Stimulated activated naive CD4-positive, alpha-beta T cell (primary cell): Measurements from ENCODE around the gene LILRA6.
"Not testable (repeated sequence)": the region's sequence is repeated elsewhere in the genome, so short reads cannot be mapped to it uniquely, and the experiment has no call there.

Source experiments
- DNase-seq, 6 experiments: peaks; one replicate each; lab custom pipeline; 2025; lab: John Stamatoyannopoulos, UW

Gene LILRA6

GRCh38 chr19:54242646-54243045 lies at the start of gene LILRA6:
LILRA6 (minus strand) TSS chr19:54242790.
- DNase-seq = not testable (repeated sequence)

GRCh38 chr19:54289160-54289559 lies 46.6 kb upstream of the LILRA6 start:
- DNase-seq = not testable (repeated sequence)

- DNase-seq = no peak
Observed at GRCh38 chr19:54287456-54287855, 44.9 kb upstream of the LILRA6 start.

DNA sequence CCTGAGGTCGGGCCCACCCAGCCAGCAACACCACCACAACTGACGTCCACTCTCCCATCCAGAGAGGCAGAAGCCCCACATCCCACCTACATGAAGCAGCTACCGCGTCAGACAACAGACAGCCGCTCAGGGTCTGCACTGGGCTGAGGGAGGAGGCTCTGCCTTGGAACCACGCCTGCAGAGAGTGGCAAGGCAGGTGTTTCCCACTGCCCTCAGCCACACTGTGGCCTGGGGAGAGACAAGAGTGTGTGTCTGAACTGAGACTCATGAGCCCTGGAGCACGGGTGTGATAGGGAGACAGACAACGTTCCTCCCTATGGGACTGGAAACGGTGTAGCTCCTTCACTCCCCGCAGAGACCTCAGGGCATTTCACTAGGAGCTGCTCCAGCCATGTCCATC lies 43.7 kb upstream of the LILRA6 start:
- not testable (repeated sequence) for DNase-seq

- peak in 1 of 6 experiments; percentile 4 for DNase-seq
Observed at GRCh38 chr19:54285427-54286056, 43.0 kb upstream of the LILRA6 start.

- no peak for DNase-seq
Observed at GRCh38 chr19:54282686-54283470, 40.3 kb upstream of the LILRA6 start.

GRCh38 chr19:54281729-54282075 lies 39.1 kb upstream of the LILRA6 start:
- not testable (repeated sequence) for DNase-seq

- DNase-seq = no peak
Observed at GRCh38 chr19:54281007-54281728, 38.6 kb upstream of the LILRA6 start, which contains the start of gene LILRB2. LILRB2 (minus strand) TSS chr19:54281110; CDS start chr19:54280496, 614 bp downstream.

DNA sequence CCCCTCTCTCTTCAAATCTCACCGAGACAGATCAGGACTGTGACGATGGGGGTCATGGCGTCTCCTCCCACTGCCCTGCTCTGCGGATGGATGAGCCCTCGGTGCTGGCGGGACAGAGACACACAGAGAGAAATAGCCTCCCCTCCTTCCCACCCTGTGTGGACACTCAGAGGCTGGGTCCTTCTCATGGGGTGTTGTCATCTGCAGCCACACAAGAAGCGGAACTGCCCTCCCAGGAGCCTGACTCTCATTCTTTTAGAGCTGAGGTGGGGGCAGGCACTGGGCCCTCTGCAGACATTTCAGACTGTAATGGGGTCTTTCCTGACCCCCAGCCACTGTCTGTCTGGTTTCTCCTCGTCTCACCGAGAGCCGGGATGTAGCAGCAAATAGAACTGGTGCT lies 37.9 kb upstream of the LILRA6 start:
- not testable (repeated sequence) for DNase-seq

GRCh38 chr19:54280025-54280424 lies 37.4 kb upstream of the LILRA6 start:
- not testable (repeated sequence) for DNase-seq

DNA sequence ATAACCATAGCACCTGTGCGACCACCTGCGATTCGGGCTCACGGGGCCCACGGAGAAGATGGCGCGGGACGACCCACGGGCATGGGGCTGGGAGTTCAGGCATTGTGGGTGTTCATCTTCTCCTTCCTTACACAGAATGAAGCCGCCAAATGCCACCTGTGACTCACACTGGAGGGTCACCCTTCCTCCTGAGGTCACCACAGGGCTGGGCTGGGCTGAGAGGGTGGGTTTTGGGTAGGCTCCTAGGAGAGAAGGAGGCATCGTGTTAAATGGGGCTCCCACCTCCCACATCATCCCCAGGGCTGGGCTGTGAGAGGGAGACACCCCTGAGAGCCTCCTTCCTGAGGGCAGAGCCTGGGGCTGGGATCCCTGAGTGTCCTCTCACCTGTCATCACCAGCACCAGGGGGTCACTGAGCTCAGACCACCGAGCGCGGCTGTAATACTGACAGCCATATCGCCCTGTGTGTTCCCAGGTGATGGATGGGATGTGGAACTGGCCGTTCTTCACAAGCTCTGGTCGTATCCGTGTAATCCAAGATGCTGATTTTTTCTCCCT lies 36.9 kb upstream of the LILRA6 start:
- no peak for DNase-seq

- not testable (repeated sequence) for DNase-seq
Observed at GRCh38 chr19:54278571-54279195, 36.1 kb upstream of the LILRA6 start.

- not testable (repeated sequence) for DNase-seq
Observed at GRCh38 chr19:54278056-54278455, 35.5 kb upstream of the LILRA6 start.

GRCh38 chr19:54277111-54277615 lies 34.6 kb upstream of the LILRA6 start:
- not testable (repeated sequence) for DNase-seq

DNA sequence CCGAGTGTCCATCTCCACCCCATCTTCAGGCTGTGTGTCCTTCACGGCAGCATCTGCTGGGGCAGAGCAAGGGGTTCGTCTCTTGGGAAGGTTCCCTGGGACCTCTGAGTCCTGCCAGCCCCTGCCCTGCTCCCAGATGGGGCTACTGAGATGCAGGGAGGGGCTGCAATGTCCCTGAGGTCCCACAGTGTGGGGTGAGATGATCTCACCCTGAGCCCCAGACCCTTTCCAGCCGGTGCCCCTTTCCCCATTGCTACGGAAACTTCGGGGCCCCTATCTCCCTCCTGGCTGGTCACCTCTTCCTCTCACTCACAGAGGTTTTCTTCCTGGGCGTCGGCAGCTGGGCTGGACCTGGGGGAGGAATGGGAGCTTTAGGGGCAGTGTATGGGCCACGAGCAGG lies 33.4 kb upstream of the LILRA6 start:
- DNase-seq = no peak

DNA sequence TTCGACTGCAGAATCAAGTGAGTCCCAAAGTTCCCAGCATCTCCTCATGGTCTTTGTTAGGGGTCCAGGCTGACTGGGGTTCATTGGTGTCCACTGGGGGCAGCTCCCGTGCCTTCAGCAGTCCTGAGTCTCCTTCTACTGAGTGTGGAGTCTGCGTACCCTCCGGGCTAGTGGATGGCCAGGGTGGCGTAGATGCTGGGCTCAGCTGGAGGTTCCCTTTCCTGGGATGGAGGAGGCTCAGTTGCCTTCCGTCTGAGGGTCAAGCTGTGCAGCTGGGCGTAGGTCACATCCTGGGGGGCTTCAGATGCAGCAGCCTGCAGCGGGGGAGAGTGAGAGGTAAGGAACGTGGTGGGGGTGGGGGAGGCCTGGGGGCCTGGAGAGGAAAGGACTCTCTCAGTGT lies 31.9 kb upstream of the LILRA6 start:
- not testable (repeated sequence) for DNase-seq

DNA sequence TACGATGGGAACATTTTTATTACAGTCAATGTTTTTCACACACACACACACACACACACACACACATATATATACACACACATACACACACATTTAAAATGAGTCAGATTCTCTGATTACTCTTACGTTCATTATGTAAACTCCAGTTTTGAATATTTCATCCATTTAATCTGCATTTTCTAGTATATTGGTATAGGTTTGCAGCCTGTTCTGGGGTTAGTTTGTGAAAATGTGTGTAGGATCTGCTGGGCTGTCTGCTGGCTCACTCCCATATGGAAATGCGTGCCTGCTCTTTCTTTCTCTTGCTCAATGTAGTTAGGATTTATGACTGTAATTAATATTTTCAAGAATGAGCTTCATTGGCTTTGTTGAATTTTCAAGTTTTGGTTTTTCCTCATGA lies 31.2 kb upstream of the LILRA6 start:
- no peak for DNase-seq

- DNase-seq = not testable (repeated sequence)
Observed at GRCh38 chr19:54272181-54272580, 29.6 kb upstream of the LILRA6 start.

DNA sequence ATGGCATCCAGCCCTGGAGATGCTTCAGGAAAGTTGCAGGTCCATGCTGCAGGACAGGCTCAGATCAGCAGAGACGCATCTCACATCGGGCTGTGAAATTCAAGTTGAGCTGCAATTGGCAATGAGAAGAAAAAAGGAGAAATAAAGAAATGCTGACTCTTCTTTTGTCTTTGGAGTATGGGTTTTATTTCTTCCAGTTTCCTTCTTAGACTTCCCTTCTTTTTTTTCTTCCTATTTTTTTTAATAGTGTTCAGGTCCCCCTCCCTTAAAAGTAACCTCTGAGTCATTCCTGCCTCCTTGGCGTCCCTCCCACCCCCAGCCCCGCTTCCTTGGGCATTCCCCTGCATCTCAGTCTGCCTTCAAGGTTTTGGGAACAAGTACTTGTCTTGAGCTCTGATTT lies 29.0 kb upstream of the LILRA6 start:
- DNase-seq = not testable (repeated sequence)

GRCh38 chr19:54271106-54271505 lies 28.5 kb upstream of the LILRA6 start:
- no peak for DNase-seq

DNA sequence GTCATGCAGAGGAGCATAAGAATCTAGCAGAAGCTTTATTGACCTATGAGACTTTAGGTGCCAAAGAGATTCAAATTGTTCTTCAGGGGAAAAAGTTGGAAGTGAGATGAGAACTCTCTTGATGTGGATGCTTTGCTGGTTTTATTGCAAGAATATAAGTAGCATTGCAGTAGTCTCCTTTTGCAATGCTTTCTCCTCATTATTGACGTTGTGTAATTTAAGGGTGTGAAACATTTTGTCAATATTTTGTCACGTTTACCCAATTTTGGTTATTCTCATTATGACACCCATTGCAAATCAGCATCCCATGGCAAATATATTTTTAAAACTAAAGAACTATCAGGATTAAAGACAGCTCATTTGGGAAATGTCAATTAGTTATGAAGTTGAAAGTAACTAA lies 26.3 kb upstream of the LILRA6 start:
- DNase-seq = no peak

DNA sequence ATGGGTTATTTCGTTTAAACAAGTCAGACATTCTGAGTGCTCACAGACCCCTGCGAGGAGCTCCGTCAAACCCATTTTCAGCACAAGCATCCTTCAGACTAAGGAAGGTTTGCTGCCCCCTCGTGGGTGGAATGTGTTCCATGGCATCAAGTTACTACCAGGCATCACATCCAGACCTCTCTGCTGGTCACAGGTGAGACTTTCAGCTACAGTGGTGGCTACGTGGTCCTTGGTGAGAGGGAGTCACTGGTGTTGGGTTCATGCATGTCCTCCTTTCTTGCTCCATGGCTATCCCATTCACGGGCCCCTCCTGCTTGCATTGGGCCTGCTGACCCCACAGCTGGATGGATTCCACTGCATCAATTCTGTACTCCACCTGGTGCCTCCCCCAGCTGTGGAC lies 23.5 kb upstream of the LILRA6 start:
- peak in 5 of 6 experiments; percentile 4 to 74 (median 33) for DNase-seq
